ENCODE data around the gene ALDH4A1.

ALDH4A1 gene

GRCh38 chr1:18939398-18940302 is 37.3 kb upstream of the ALDH4A1 start:
- DNase-seq (ENCODE audit: low read depth) = no peak

GRCh38 chr1:18938707-18939070 is 36.3 kb upstream of the ALDH4A1 start:
- no peak for DNase-seq (ENCODE audit: low read depth)

GRCh38 chr1:18938008-18938706 is 35.8 kb upstream of the ALDH4A1 start:
- DNase-seq (ENCODE audit: low read depth) = no peak

- DNase-seq (ENCODE audit: low read depth) = no peak
Observed at GRCh38 chr1:18937539-18937938, 35.2 kb upstream of the ALDH4A1 start.

- no peak for DNase-seq (ENCODE audit: low read depth)
Observed at GRCh38 chr1:18936814-18937481, 34.6 kb upstream of the ALDH4A1 start.

GRCh38 chr1:18936471-18936813 is 34.1 kb upstream of the ALDH4A1 start:
- no peak for DNase-seq (ENCODE audit: low read depth)

GRCh38 chr1:18934205-18935000 is 32.0 kb upstream of the ALDH4A1 start:
- DNase-seq (ENCODE audit: low read depth) = no peak

- no peak for DNase-seq (ENCODE audit: low read depth)
Observed at GRCh38 chr1:18932879-18933278, 30.5 kb upstream of the ALDH4A1 start.

- no peak for DNase-seq (ENCODE audit: low read depth)
Observed at GRCh38 chr1:18932387-18932786, 30.0 kb upstream of the ALDH4A1 start.

GRCh38 chr1:18931730-18932129 is 29.4 kb upstream of the ALDH4A1 start:
- DNase-seq (ENCODE audit: low read depth) = no peak

- no peak for DNase-seq (ENCODE audit: low read depth)
Observed at GRCh38 chr1:18929686-18930085, 27.3 kb upstream of the ALDH4A1 start.

GRCh38 chr1:18928985-18929384 is 26.6 kb upstream of the ALDH4A1 start:
- no peak for DNase-seq (ENCODE audit: low read depth)

GRCh38 chr1:18928406-18928805 is 26.1 kb upstream of the ALDH4A1 start:
- DNase-seq (ENCODE audit: low read depth) = no peak

GRCh38 chr1:18927654-18928272 is 25.4 kb upstream of the ALDH4A1 start:
- DNase-seq (ENCODE audit: low read depth) = peak; percentile 50

GRCh38 chr1:18927082-18927653 is 24.8 kb upstream of the ALDH4A1 start:
- no peak for DNase-seq (ENCODE audit: low read depth)

- DNase-seq (ENCODE audit: low read depth) = peak; percentile 82
Observed at GRCh38 chr1:18926315-18927081, 24.1 kb upstream of the ALDH4A1 start.

- no peak for DNase-seq (ENCODE audit: low read depth)
Observed at GRCh38 chr1:18925279-18925678, 22.9 kb upstream of the ALDH4A1 start.

GRCh38 chr1:18924221-18924691 is 21.9 kb upstream of the ALDH4A1 start:
- DNase-seq (ENCODE audit: low read depth) = no peak

GRCh38 chr1:18923756-18924211 is 21.4 kb upstream of the ALDH4A1 start:
- DNase-seq (ENCODE audit: low read depth) = no peak
